HTERT RPE-1 (cell line): ENCODE measurements around the gene FADD.

Experiments used
- in situ Hi-C: fragments of 300-500 bp; cut with MboI; formaldehyde crosslinking; loops from 4 replicates; pipeline ENCODE4 v1.14.3; 2020; ENCODE audit warnings: low sequenced_read_pairs

Gene FADD

GRCh38 chr11:70202920-70203750, at the start of gene FADD:
FADD (plus strand) TSS chr11:70203296; CDS start chr11:70203460, 164 bp downstream.
- in situ Hi-C loops = no loop called here

- in situ Hi-C loops = no loop called here
These were observed 47.7 kb upstream of the FADD start for GRCh38 chr11:70155386-70155785.

GRCh38 chr11:70156291-70157037, 46.6 kb upstream of the FADD start:
- in situ Hi-C loops = no loop called here

GRCh38 chr11:70158201-70158600, 44.9 kb upstream of the FADD start:
- in situ Hi-C loops = no loop called here

- in situ Hi-C loops = no loop called here
These were observed 44.2 kb upstream of the FADD start for GRCh38 chr11:70158757-70159389.

GRCh38 chr11:70159627-70160570, 43.2 kb upstream of the FADD start:
- in situ Hi-C loops = no loop called here

GRCh38 chr11:70161043-70161625, 42.0 kb upstream of the FADD start:
- in situ Hi-C loops = no loop called here

GRCh38 chr11:70164705-70165104, 38.4 kb upstream of the FADD start:
- in situ Hi-C loops = no loop called here

GRCh38 chr11:70167120-70167519, 36.0 kb upstream of the FADD start:
- in situ Hi-C loops = no loop called here

GRCh38 chr11:70167723-70168404, 35.2 kb upstream of the FADD start:
- in situ Hi-C loops = no loop called here

GRCh38 chr11:70168405-70168754, 34.7 kb upstream of the FADD start:
- in situ Hi-C loops = no loop called here

GRCh38 chr11:70169127-70169526, 34.0 kb upstream of the FADD start:
- in situ Hi-C loops = no loop called here

GRCh38 chr11:70169632-70170031, 33.5 kb upstream of the FADD start:
- in situ Hi-C loops = no loop called here

GRCh38 chr11:70170596-70171210, 32.4 kb upstream of the FADD start:
- in situ Hi-C loops = no loop called here

- in situ Hi-C loops = no loop called here
These were observed 30.1 kb upstream of the FADD start for GRCh38 chr11:70173018-70173417.

GRCh38 chr11:70174547-70175235, 28.4 kb upstream of the FADD start:
- in situ Hi-C loops = no loop called here

- in situ Hi-C loops = no loop called here
These were observed 27.8 kb upstream of the FADD start for GRCh38 chr11:70175236-70175698.

GRCh38 chr11:70176940-70177689, 26.0 kb upstream of the FADD start:
- in situ Hi-C loops = no loop called here
